ENCODE measurements around the gene PEDS1. TPM values are rescaled to one million over a fixed set of nuclear protein-coding genes. Genes with fewer than 3 reads are reported as not detected.
"Not testable (repeated sequence)": the region's sequence is repeated elsewhere in the genome, so short reads cannot be mapped to it uniquely, and the experiment has no call there.

Gene PEDS1
- total RNA-seq, 1 donor from 2014 or later: 9.5 TPM

GRCh38 chr20:50163570-50164317 lies 10.2 kb upstream of the PEDS1 start:
- H3K27me3 ChIP-seq: no peaks in the 10 kb centered on the region
- Mint-ChIP-seq H3K9me3 (peaks cover 2% of the 10 kb centered on the region), H3K4me3 (peak overlapping the region; percentile 10), H3K36me3 (no peaks in the 10 kb centered on the region), H3K27me3 (ENCODE audit: insufficient read depth, low read depth) (peaks cover 7% of the 10 kb centered on the region), H3K4me1 (peaks cover 37% of the 10 kb centered on the region), H3K27ac (peak overlapping the region; percentile 91)
- no peak overlapping the region for H2AFZ ChIP-seq (replicated peaks)
- TF ChIP-seq EZH2phosphoT487 (IDR thresholded peaks at IDR 0.05) (no peak), EZH2 (IDR thresholded peaks at IDR 0.05) (no peak)
- TF ChIP-seq, protein P1, sequence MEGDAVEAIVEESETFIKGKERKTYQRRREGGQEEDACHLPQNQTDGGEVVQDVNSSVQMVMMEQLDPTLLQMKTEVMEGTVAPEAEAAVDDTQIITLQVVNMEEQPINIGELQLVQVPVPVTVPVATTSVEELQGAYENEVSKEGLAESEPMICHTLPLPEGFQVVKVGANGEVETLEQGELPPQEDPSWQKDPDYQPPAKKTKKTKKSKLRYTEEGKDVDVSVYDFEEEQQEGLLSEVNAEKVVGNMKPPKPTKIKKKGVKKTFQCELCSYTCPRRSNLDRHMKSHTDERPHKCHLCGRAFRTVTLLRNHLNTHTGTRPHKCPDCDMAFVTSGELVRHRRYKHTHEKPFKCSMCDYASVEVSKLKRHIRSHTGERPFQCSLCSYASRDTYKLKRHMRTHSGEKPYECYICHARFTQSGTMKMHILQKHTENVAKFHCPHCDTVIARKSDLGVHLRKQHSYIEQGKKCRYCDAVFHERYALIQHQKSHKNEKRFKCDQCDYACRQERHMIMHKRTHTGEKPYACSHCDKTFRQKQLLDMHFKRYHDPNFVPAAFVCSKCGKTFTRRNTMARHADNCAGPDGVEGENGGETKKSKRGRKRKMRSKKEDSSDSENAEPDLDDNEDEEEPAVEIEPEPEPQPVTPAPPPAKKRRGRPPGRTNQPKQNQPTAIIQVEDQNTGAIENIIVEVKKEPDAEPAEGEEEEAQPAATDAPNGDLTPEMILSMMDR (IDR thresholded peaks at IDR 0.05): no peak
- H4K20me1 ChIP-seq (ENCODE audit: low read depth): no peaks in the 10 kb centered on the region
- no peaks in the 10 kb centered on the region for H3K9me3 ChIP-seq (ENCODE audit: low read depth)
- peaks cover 9% of the 10 kb centered on the region for H3K4me1 ChIP-seq
- no peak for DNase-seq (ENCODE audit: low spot score)
- no peaks in the 10 kb centered on the region for H3K79me2 ChIP-seq (ENCODE audit: low read depth)
- H3K4me3 ChIP-seq: no peak overlapping the region
- H3K36me3 ChIP-seq: no peaks in the 10 kb centered on the region
- H3K9ac ChIP-seq: no peak overlapping the region
- no peak overlapping the region for H3K27ac ChIP-seq
- peaks cover 18% of the 10 kb centered on the region for H3F3A ChIP-seq (ENCODE audit: low read depth)
- no peak overlapping the region for H3K4me2 ChIP-seq

- not testable (repeated sequence) for H2AFZ ChIP-seq (replicated peaks); H3K79me2 ChIP-seq (ENCODE audit: low read depth); H3K4me3 ChIP-seq; H3K4me3 Mint-ChIP-seq; H3K9me3 Mint-ChIP-seq; H3K4me2 ChIP-seq; H3K36me3 ChIP-seq; DNase-seq (ENCODE audit: low spot score); H3K9me3 ChIP-seq (ENCODE audit: low read depth); H3K9ac ChIP-seq; H3K27me3 ChIP-seq; H3K27ac Mint-ChIP-seq; H3K27me3 Mint-ChIP-seq (ENCODE audit: insufficient read depth, low read depth); H4K20me1 ChIP-seq (ENCODE audit: low read depth); H3K36me3 Mint-ChIP-seq; H3K27ac ChIP-seq; H3K4me1 ChIP-seq
- H3F3A ChIP-seq (ENCODE audit: low read depth): peaks cover 15% of the 10 kb centered on the region
- H3K4me1 Mint-ChIP-seq: peaks cover 29% of the 10 kb centered on the region
Measured at GRCh38 chr20:50161494-50161893, 8.0 kb upstream of the PEDS1 start.

DNA sequence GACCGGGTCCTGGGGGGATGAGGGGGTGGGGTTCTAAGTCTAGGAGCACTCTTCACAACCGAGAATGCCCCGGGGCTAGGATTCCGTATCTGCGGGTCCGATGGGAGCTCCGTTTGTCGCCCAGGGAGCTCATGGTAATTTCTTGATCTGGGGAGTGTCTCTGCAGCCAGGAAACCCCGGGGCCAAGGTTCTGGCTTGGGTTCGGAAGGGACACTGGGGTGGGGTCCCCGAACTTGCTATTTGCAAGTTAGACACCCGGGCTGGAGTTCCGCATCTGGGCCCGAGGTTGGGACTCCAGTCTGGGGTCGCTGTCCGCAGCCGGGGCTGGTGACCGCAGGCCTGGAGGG lies 397 bp downstream of the PEDS1 start:
- Mint-ChIP-seq H3K27me3 (ENCODE audit: insufficient read depth, low read depth) (peaks cover 4% of the 10 kb centered on the region), H3K4me1 (peaks cover 33% of the 10 kb centered on the region), H3K27ac (no peak overlapping the region), H3K9me3 (no peaks in the 10 kb centered on the region), H3K36me3 (peaks cover 10% of the 10 kb centered on the region), H3K4me3 (peak overlapping the region; percentile 90)
- H3K4me2 ChIP-seq: peak overlapping the region; percentile 98
- peaks cover 31% of the 10 kb centered on the region for H3K79me2 ChIP-seq (ENCODE audit: low read depth)
- H3K4me3 ChIP-seq: peak overlapping the region; percentile 86
- H3K9me3 ChIP-seq (ENCODE audit: low read depth): no peaks in the 10 kb centered on the region
- peaks cover 10% of the 10 kb centered on the region for H4K20me1 ChIP-seq (ENCODE audit: low read depth)
- no peak for TF ChIP-seq EZH2 (IDR thresholded peaks at IDR 0.05)
- TF ChIP-seq, protein P1 (IDR thresholded peaks at IDR 0.05): no peak
- TF ChIP-seq EZH2phosphoT487 (IDR thresholded peaks at IDR 0.05): no peak
- H3K27ac ChIP-seq: no peak overlapping the region
- DNase-seq (ENCODE audit: low spot score): peak; percentile 27
- no peaks in the 10 kb centered on the region for H3K27me3 ChIP-seq
- H2AFZ ChIP-seq (replicated peaks): peak overlapping the region; percentile 83
- H3K36me3 ChIP-seq: no peaks in the 10 kb centered on the region
- H3K4me1 ChIP-seq: peaks cover 10% of the 10 kb centered on the region
- peak overlapping the region; percentile 80 for H3K9ac ChIP-seq
- peaks cover 7% of the 10 kb centered on the region for H3F3A ChIP-seq (ENCODE audit: low read depth)

- H3K79me2 ChIP-seq (ENCODE audit: low read depth): peaks cover 36% of the 10 kb centered on the region
- H3K4me3 ChIP-seq: peak overlapping the region; percentile 86
- H3K27me3 ChIP-seq: no peaks in the 10 kb centered on the region
- Mint-ChIP-seq H3K4me1 (peaks cover 34% of the 10 kb centered on the region), H3K4me3 (peak overlapping the region; percentile 90), H3K36me3 (peaks cover 10% of the 10 kb centered on the region), H3K9me3 (no peaks in the 10 kb centered on the region), H3K27ac (peak overlapping the region; percentile 11), H3K27me3 (ENCODE audit: insufficient read depth, low read depth) (peaks cover 4% of the 10 kb centered on the region)
- peak overlapping the region; percentile 80 for H3K9ac ChIP-seq
- H3K4me2 ChIP-seq: peak overlapping the region; percentile 98
- H2AFZ ChIP-seq (replicated peaks): no peak overlapping the region
- H4K20me1 ChIP-seq (ENCODE audit: low read depth): peaks cover 13% of the 10 kb centered on the region
- no peaks in the 10 kb centered on the region for H3K9me3 ChIP-seq (ENCODE audit: low read depth)
- H3K36me3 ChIP-seq: no peaks in the 10 kb centered on the region
- DNase-seq (ENCODE audit: low spot score): no peak
- no peak overlapping the region for H3K27ac ChIP-seq
- TF ChIP-seq, protein P1 (IDR thresholded peaks at IDR 0.05): peak; percentile 9
- TF ChIP-seq EZH2phosphoT487 (IDR thresholded peaks at IDR 0.05): no peak
- peaks cover 7% of the 10 kb centered on the region for H3F3A ChIP-seq (ENCODE audit: low read depth)
- peaks cover 12% of the 10 kb centered on the region for H3K4me1 ChIP-seq
Measured at GRCh38 chr20:50152394-50153152, 950 bp downstream of the PEDS1 start.
